Tibial nerve (tissue), 4 donors: Measurements from ENCODE around the gene HOXB7. TPM values are rescaled to one million over a fixed set of nuclear protein-coding genes. Genes with fewer than 3 reads are reported as not detected.

Source experiments
- DNase-seq, 2 donors: peaks; one replicate each; pipeline ENCODE4 v3.0.0-alpha.2; 2019; ENCODE audit warnings: low spot score in 2 of 2
- H3K27ac ChIP-seq, 4 donors: fragments of 200-600 bp; sonication (generic) in 3 of 4; one replicate each; pipeline ENCODE4 v1.5.1; 2017 to 2019; ENCODE audit warnings: mild to moderate bottlenecking in 1 of 4
- H3K27me3 ChIP-seq, 2 donors: fragments of 200-600 bp; sonication (generic) in 1 of 2; one replicate each; pipeline versions ENCODE4 v1.5.1 to v1.6.0; 2017 to 2019
- H3K36me3 ChIP-seq, 3 donors: fragments of 200-600 bp; sonication (generic); one replicate each; pipeline ENCODE4 v1.5.1; 2018 to 2019
- H3K4me1 ChIP-seq, 4 donors: fragments of 200-600 bp; sonication (generic) in 3 of 4; one replicate each; pipeline ENCODE4 v1.5.1; 2017 to 2019
- H3K4me3 ChIP-seq, 4 donors: fragments of 200-600 bp; sonication (generic) in 3 of 4; one replicate each; pipeline ENCODE4 v1.5.1; 2017 to 2019; ENCODE audit warnings: mild to moderate bottlenecking in 1 of 4, moderate library complexity in 1 of 4
- H3K9me3 ChIP-seq, 4 donors: fragments of 200-600 bp; sonication (generic) in 3 of 4; one replicate each; pipeline ENCODE4 v1.5.1; 2017 to 2019
- CTCF ChIP-seq, 5 experiments: fragments of 200-600 bp in 3 of 5; fragments of 450-650 bp in 2 of 5; sonication (generic) in 3 of 5; IDR thresholded peaks; one replicate each; pipeline ENCODE4 v1.5.1; 2016 to 2019; ENCODE audit warnings: antibody characterized with exemption in 5 of 5, mild to moderate bottlenecking in 3 of 5, moderate library complexity in 2 of 5
- EP300 ChIP-seq, 2 donors: sonication (generic); formaldehyde crosslinking; IDR thresholded peaks; one replicate each; pipeline ENCODE4 v1.6.1; 2017; ENCODE audit warnings: antibody characterized with exemption in 2 of 2, mild to moderate bottlenecking in 1 of 2
- POLR2A ChIP-seq, 2 donors: fragments of 450-650 bp; IDR thresholded peaks; one replicate each; pipeline ENCODE4 v1.6.1; 2017; ENCODE audit warnings: antibody characterized with exemption in 2 of 2, mild to moderate bottlenecking in 2 of 2, moderate library complexity in 2 of 2
- WGBS, 2 donors: methylation state at CpG; one replicate each; pipeline ENCODE4 v1.1.5; 2018; 5-methylcytosine and 5-hydroxymethylcytosine counted together
- total RNA-seq, 4 donors: library from RNA; depleted of rRNA; stranded (reverse); fragments of >200 nt; gene quantifications; one replicate each; pipeline ENCODE4 v1.1.0, GENCODE V29; 2016

Gene HOXB7
- total RNA-seq, 4 donors from 2014 or later: 1.8 to 4.0 (median 2.3) TPM

- peak within 1 kb of the TSS in 2 of 4 donors; percentile 32 to 86 for H3K27ac ChIP-seq
Measured at GRCh38 chr17:48615047-48615962, 4.5 kb upstream of the HOXB7 start, which contains the start of gene HOXB8. Gene HOXB8 (minus strand): TSS chr17:48615292. CDS start chr17:48614704, 588 bp downstream.

GRCh38 chr17:48613862-48614694, 3.3 kb upstream of the HOXB7 start:
- H3K27me3 ChIP-seq: peaks cover 5 to 98% of the 10 kb centered on the region in 2 donors
- H3K9me3 ChIP-seq: no peaks in the 10 kb centered on the region
- 5 to 8% methylated on average over 41 to 46 of the region's 55 CpGs for WGBS, 2 donors
- H3K27ac ChIP-seq: peak overlapping the region in 2 of 4 donors; percentile 79 to 86
- H3K36me3 ChIP-seq: no peaks in the 10 kb centered on the region
- peak overlapping the region in 3 of 4 donors; percentile 21 to 71 (median 57) for H3K4me3 ChIP-seq
- DNase-seq: no peak
- peaks cover 0 to 78% (median 18%) of the 10 kb centered on the region in 4 donors for H3K4me1 ChIP-seq
- TF ChIP-seq POLR2A (IDR thresholded peaks at IDR 0.05) (no peak), EP300 (IDR thresholded peaks at IDR 0.05) (no peak), CTCF (IDR thresholded peaks at IDR 0.05) (no peak)

More at GRCh38 chr17:48615047-48615962, 4.5 kb upstream of the HOXB7 start, which contains the start of gene HOXB8:
- H3K9me3 ChIP-seq: no peaks in the 10 kb centered on the region
- 18 to 20% methylated on average over 40 to 41 of the region's 41 CpGs for WGBS, 2 donors
- H3K4me1 ChIP-seq: peaks cover 0 to 69% (median 17%) of the 10 kb centered on the region in 4 donors
- peaks cover 5 to 98% of the 10 kb centered on the region in 2 donors for H3K27me3 ChIP-seq
- DNase-seq: no peak
- H3K36me3 ChIP-seq: no peaks in the 10 kb centered on the region
- TF ChIP-seq CTCF (IDR thresholded peaks at IDR 0.05) (no peak), POLR2A (IDR thresholded peaks at IDR 0.05) (no peak), EP300 (IDR thresholded peaks at IDR 0.05) (no peak)
- H3K4me3 ChIP-seq: peak within 1 kb of the TSS in 3 of 4 donors; percentile 21 to 71 (median 57)

GRCh38 chr17:48612854-48613691, 2.3 kb upstream of the HOXB7 start:
- peaks cover 0 to 69% (median 18%) of the 10 kb centered on the region in 4 donors for H3K4me1 ChIP-seq
- H3K27ac ChIP-seq: peak overlapping the region; percentile 12 to 86 (median 76)
- TF ChIP-seq POLR2A (IDR thresholded peaks at IDR 0.05) (no peak), CTCF (IDR thresholded peaks at IDR 0.05) (peak in 4 of 5 experiments; percentile 8 to 47 (median 34)), EP300 (IDR thresholded peaks at IDR 0.05) (no peak)
- H3K36me3 ChIP-seq: no peaks in the 10 kb centered on the region
- H3K9me3 ChIP-seq: no peaks in the 10 kb centered on the region
- DNase-seq: no peak
- WGBS, 2 donors: 1 to 3% methylated on average over 62 to 67 of the region's 67 CpGs
- H3K4me3 ChIP-seq: peak overlapping the region; percentile 30 to 71 (median 46)
- peaks cover 5 to 98% of the 10 kb centered on the region in 2 donors for H3K27me3 ChIP-seq

GRCh38 chr17:48612456-48612853, 1.6 kb upstream of the HOXB7 start:
- peak overlapping the region; percentile 30 to 71 (median 46) for H3K4me3 ChIP-seq
- H3K4me1 ChIP-seq: peaks cover 0 to 63% (median 18%) of the 10 kb centered on the region in 4 donors
- peak overlapping the region in 3 of 4 donors; percentile 73 to 86 (median 79) for H3K27ac ChIP-seq
- no peaks in the 10 kb centered on the region for H3K9me3 ChIP-seq
- H3K27me3 ChIP-seq: peaks cover 5 to 98% of the 10 kb centered on the region in 2 donors
- DNase-seq: no peak
- no peaks in the 10 kb centered on the region for H3K36me3 ChIP-seq
- 4 to 5% methylated on average over 15 of the region's 15 CpGs for WGBS, 2 donors
- TF ChIP-seq CTCF (IDR thresholded peaks at IDR 0.05): no peak
- TF ChIP-seq POLR2A (IDR thresholded peaks at IDR 0.05): no peak
- TF ChIP-seq EP300 (IDR thresholded peaks at IDR 0.05): no peak
